ENCODE results near the gene CDKN2AIP.

GRCh38 chr4:183471946-183472708 lies 27.7 kb downstream of the CDKN2AIP start:
- TF ChIP-seq POLR2A (IDR thresholded peaks at IDR 0.05) (no peak), CTCF (IDR thresholded peaks at IDR 0.05) (peak; percentile 82 to 97 (median 91))
